Daoy (cell line): ENCODE results near the gene DSPP. TPM values are rescaled to one million over a fixed set of nuclear protein-coding genes. Genes with fewer than 3 reads are reported as not detected.
"Not testable (repeated sequence)": the region's sequence is repeated elsewhere in the genome, so short reads cannot be mapped to it uniquely, and the experiment has no call there.

ENCODE experiments used
- DNase-seq: peaks from one replicate; pipeline ENCODE4 v3.0.0-alpha.2; 2015; ENCODE audit warnings: low read depth
- total RNA-seq: library from RNA; depleted of rRNA; stranded (reverse); fragments of >200 nt; shearing (Covaris generic); gene quantifications from 2 replicates; pipeline ENCODE4 v1.2.3, GENCODE V29; 2014; rRNA removed

Gene DSPP
- not detected in 2 replicates for total RNA-seq

GRCh38 chr4:87608229-87608628, at the start of gene DSPP:
DSPP (plus strand) TSS chr4:87608529; CDS start chr4:87610909, 2,380 bp downstream.
- DNase-seq = no peak

- peak; percentile 11 for DNase-seq
These were observed 49.1 kb upstream of the DSPP start for GRCh38 chr4:87559090-87559837.

DNA sequence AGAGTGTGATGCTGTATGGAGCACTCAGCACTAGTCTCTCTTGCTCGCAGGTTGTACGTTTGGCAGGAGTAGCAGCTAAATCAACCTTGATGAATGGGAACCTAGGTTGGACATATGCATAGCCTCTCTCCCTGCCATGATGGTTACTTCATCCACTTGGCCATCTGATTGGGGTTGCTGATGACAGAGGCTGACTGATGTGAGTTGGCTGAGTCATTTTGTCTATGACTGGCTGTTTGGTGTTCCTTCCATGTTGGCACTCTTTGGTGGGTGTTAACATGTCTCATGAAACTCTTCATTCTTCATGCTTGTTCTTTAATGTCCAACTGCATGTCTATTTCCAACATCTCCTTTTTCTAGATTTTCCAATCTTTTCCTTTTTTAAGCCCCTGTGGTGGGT, 47.5 kb upstream of the DSPP start:
- no peak for DNase-seq

- DNase-seq = no peak
These were observed 42.6 kb upstream of the DSPP start for GRCh38 chr4:87565746-87566145.

DNA sequence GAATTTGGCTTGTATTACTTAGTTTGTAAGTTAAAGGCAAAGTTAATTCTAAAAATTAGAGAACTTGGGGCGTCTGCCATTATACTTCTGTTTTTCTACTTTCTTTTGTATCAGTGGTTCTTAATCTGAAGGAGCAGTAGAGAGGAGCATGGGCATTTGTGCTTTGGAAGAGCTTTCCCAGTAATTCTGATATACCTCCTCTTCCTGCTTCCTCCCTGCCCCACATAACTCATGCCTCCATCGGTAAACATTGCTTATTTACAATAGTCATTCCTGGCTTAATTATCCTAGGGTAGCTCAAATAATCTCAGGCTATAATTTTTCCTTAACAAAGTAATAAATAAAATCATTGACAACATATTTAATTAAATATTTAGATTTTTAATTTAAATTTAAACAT, 42.1 kb upstream of the DSPP start:
- no peak for DNase-seq

- DNase-seq = no peak
These were observed 41.1 kb upstream of the DSPP start for GRCh38 chr4:87567191-87567590.

GRCh38 chr4:87570290-87570805, 38.0 kb upstream of the DSPP start:
- DNase-seq = no peak

DNA sequence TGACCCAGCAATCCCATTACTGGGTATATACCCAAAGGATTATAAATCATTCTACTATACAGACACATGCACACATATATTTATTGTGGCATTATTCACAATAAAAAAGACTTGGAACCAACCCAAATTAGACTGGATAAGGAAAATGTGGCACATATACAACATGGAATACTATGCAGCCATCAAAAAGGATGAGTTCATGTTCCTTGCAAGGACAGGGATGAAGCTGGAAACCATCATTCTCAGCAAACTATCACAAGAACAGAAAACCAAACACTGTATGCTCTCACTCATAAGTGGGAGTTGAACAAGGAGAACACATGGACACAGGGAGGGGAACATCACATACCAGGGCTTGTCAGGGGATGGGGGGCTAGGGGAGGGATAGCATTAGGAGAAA, 34.0 kb upstream of the DSPP start:
- DNase-seq = not testable (repeated sequence)

- peak; percentile 11 for DNase-seq
These were observed 33.3 kb upstream of the DSPP start for GRCh38 chr4:87574996-87575395.

DNA sequence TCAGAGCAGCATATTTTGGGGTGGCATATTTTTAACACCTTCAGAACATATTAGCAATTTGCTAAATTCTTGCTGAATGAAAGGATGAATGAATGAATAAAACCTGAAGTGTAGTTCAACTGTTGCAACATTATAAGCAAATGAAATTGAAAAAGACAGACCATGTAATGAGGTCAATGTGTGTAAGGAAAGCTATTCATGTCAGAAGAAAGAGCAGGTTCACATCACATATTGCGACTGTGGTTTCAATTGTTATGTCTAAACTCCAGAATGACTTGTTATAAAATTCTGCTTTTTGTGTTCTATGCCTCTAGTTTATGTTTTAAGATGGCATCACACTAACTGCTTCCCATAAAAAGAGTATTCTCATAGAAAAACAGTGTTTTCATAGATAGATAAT, 32.9 kb upstream of the DSPP start:
- DNase-seq = no peak

- no peak for DNase-seq
These were observed 32.3 kb upstream of the DSPP start for GRCh38 chr4:87575983-87576382.

- DNase-seq = no peak
These were observed 28.9 kb upstream of the DSPP start for GRCh38 chr4:87579478-87579877.

GRCh38 chr4:87580057-87580456, 28.3 kb upstream of the DSPP start:
- no peak for DNase-seq

- DNase-seq = no peak
These were observed 24.0 kb upstream of the DSPP start for GRCh38 chr4:87584222-87584908.

- DNase-seq = peak; percentile 59
These were observed 18.8 kb upstream of the DSPP start for GRCh38 chr4:87589531-87589930.

DNA sequence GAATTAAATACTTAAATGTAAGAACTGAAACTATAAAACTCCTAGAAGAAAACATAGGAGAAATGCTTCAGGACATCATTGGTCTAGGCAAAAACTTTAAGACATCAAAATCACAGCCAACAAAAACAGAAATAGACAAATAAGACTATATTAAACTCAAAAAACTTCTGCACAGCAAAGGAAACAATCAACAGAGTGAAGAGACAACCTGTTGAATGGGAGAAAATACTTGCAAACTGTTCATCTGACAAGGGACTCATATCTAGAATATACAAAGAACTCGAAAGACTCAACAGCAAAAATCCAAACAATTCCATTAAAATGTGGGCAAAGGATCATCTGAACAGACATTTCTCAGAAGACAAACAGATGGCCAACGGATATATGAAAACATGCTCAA, 16.2 kb upstream of the DSPP start:
- DNase-seq = no peak

GRCh38 chr4:87601361-87601760, 7.0 kb upstream of the DSPP start:
- DNase-seq = no peak

GRCh38 chr4:87614292-87614890, 6.1 kb downstream of the DSPP start:
- DNase-seq = no peak

GRCh38 chr4:87616268-87616667, 7.9 kb downstream of the DSPP start:
- DNase-seq = no peak

GRCh38 chr4:87620086-87620485, 11.8 kb downstream of the DSPP start:
- no peak for DNase-seq

DNA sequence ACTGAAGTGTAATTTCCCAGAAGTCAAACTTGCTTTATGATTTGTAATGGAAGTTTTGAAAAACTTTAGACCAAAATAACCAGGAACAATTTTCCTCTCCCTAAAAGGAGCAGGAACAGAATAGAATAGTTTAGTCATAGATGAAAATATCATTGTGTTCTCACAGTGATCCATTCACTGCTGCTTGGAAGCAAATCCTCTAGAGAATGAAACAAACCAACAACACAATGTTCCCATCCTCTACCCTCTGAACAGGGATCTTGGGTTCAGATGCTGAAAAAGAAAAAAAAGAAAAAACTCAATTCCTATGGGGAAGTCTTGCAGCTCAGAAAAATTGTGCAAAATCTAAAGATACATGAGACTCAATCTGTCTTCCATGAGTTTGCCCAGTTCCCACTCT, 12.2 kb downstream of the DSPP start:
- no peak for DNase-seq

- DNase-seq = no peak
These were observed 14.0 kb downstream of the DSPP start for GRCh38 chr4:87622303-87622702.

DNA sequence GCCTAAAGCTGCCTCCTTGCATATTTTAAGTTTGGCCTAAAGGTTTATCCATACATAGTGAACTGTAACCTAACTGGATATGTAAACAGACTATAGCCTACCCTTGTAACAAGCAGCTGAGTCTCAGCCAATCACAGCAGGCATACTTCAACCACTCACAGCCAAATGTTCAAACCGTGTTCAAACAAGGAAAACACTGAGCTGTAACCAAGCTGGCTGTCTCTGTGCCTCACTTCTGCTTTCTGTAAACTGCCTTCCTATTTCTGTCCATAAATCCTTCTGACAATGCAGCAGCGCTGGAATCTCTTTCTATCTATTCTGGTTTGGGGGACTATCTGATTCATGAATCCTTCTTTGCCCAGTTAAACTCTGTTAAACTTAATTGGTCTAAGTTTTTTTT, 16.4 kb downstream of the DSPP start:
- no peak for DNase-seq
